HG03066 (cell line): ENCODE results near the gene ARID1B.

Source experiments
- ATAC-seq: cut with Tn5 transposase; IDR thresholded peaks from one replicate; pipeline ENCODE4 v1.9.1; 2021; ENCODE audit warnings: low read depth; ENCODE audit not compliant: unreplicated experiment

The ARID1B gene

GRCh38 chr6:157187182-157188083 is 410.3 kb downstream of the ARID1B start:
- ATAC-seq: no peak

GRCh38 chr6:157188213-157188612 is 411.0 kb downstream of the ARID1B start:
- no peak for ATAC-seq

- no peak for ATAC-seq
Measured at GRCh38 chr6:157193443-157193996, 416.3 kb downstream of the ARID1B start.

GRCh38 chr6:157194110-157194509 is 416.9 kb downstream of the ARID1B start:
- no peak for ATAC-seq

- ATAC-seq: no peak
Measured at GRCh38 chr6:157194643-157195042, 417.5 kb downstream of the ARID1B start.

- ATAC-seq: no peak
Measured at GRCh38 chr6:157196391-157196790, 419.2 kb downstream of the ARID1B start.

- no peak for ATAC-seq
Measured at GRCh38 chr6:157198425-157199279, 421.5 kb downstream of the ARID1B start.

GRCh38 chr6:157200117-157200516 is 422.9 kb downstream of the ARID1B start:
- ATAC-seq: no peak

GRCh38 chr6:157200611-157201010 is 423.4 kb downstream of the ARID1B start:
- ATAC-seq: no peak

- ATAC-seq: no peak
Measured at GRCh38 chr6:157201083-157201482, 423.9 kb downstream of the ARID1B start.

GRCh38 chr6:157203312-157203744 is 426.1 kb downstream of the ARID1B start:
- peak; percentile 93 for ATAC-seq

GRCh38 chr6:157203764-157204163 is 426.6 kb downstream of the ARID1B start:
- ATAC-seq: no peak

- ATAC-seq: no peak
Measured at GRCh38 chr6:157205473-157206358, 428.5 kb downstream of the ARID1B start.

- no peak for ATAC-seq
Measured at GRCh38 chr6:157206359-157206815, 429.2 kb downstream of the ARID1B start.

- ATAC-seq: no peak
Measured at GRCh38 chr6:157207521-157208076, 430.4 kb downstream of the ARID1B start.

- no peak for ATAC-seq
Measured at GRCh38 chr6:157209865-157210530, 432.8 kb downstream of the ARID1B start.

- no peak for ATAC-seq
Measured at GRCh38 chr6:157210954-157211353, 433.8 kb downstream of the ARID1B start.

GRCh38 chr6:157211603-157212455 is 434.7 kb downstream of the ARID1B start:
- ATAC-seq: no peak
